Measurements from ENCODE around the gene NFIC.

DNA sequence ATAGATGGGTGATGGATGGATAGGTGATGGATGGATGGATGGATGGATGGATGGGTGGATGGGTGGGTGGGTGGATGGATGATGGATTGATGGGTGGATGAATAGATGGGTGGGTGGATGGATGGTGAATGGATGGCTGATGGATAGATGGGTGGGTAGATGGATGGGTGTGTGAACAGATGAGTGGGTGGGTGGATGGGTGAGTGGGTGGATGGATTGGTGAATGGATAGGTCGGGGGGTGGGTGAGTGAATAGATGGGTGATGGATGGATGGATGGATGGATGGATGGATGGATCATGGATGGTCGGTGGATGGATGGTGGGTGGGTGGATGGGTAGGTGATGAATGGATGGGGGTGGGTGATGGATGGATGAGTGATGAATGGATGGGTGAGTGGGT, 110.4 kb downstream of the NFIC start:
- TF ChIP-seq ZC3H10 (CRISPR knock-in tag; IDR thresholded peaks at IDR 0.05) (no peak), ZFP3 (CRISPR knock-in tag; IDR thresholded peaks at IDR 0.05) (no peak), ZNF8 (CRISPR knock-in tag; IDR thresholded peaks at IDR 0.05) (no peak)
